Suppressor macrophage treated with lipopolysaccharide for 1 hour (primary cell): ENCODE data around the gene ACRBP.

Experiments
- DNase-seq, 3 donors: peaks; one replicate each; pipeline ENCODE4 v3.0.0-alpha.2; 2020 to 2022

ACRBP gene

DNA sequence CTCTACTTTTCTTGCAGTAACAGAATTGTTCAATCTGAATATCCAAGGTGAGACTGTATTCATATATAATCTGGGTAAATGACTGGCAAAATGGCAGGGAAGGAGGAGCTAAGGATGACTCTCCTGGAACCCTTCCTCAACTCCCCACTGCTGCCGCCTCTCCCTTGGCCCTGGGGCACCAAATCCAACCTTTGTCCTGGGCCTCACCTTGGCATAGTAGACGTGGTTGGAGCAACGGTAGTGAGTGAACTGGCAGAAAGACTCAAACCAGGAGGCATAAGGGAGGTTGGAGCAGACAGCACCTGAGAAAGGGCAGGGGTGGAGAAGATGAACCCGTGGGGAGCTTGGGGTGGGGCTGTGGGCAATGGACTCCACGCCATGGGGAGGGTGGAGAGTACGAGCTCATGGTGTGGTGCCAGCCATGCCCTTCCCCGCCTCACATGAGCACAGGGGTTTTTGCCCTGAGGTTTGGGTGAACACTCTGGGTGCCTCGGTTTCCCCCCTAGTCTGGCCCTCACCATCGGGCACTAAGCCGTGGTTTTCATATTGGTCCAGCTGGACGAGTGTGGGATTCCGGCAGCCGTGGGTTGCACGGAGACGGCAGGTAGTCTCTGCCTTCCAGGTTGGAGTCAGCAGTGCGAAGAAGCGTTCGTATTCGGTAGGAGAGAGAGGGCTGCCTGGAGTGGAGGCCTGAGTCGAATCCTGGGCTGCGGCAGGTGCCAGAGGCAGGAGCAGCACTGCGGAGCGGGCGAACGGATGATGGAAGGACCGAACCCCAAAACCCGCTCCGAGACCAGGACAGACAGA is 753 bp downstream of the ACRBP start:
- peak in 1 of 3 donors; percentile 17 for DNase-seq

DNA sequence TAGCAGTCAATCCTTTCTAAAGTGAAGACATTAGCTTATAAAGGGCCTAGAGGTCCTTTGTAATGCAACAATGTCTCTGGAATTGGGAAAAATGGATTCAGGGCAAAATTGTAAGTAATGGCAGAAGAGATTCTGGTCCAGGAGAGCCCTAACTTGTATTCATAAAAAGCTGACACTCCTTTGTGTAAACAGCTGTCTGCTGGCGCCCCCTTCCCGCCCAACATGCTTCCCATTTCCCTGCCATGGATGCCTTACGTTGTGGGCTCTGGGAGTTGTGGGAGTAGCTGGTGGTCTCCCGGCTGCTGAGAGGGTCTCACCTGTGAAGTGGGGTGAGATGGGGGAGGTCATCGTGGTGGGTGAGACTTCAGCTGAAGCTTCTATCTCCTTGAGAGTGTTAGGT is 2.3 kb downstream of the ACRBP start:
- DNase-seq = peak in 2 of 3 donors; percentile 18 to 33

DNA sequence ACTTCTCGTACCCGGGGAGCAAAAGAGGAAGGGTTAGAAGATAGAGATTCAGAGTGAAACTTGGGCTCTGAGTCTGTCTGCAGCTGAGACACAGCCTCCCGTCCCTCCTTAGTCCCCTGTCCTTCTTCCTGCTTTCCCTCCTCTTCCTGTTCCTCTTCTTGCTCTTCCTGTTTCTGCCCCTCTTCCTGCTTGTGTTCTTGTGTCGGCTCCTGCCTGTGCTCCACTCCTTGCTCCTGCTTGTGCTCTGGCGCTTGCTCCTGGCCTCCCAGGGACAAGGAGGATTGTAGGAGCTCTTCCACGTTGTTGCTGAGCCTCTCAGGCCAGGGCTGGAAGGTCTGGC is 3.0 kb downstream of the ACRBP start:
- peak; percentile 80 to 84 (median 83) for DNase-seq

DNA sequence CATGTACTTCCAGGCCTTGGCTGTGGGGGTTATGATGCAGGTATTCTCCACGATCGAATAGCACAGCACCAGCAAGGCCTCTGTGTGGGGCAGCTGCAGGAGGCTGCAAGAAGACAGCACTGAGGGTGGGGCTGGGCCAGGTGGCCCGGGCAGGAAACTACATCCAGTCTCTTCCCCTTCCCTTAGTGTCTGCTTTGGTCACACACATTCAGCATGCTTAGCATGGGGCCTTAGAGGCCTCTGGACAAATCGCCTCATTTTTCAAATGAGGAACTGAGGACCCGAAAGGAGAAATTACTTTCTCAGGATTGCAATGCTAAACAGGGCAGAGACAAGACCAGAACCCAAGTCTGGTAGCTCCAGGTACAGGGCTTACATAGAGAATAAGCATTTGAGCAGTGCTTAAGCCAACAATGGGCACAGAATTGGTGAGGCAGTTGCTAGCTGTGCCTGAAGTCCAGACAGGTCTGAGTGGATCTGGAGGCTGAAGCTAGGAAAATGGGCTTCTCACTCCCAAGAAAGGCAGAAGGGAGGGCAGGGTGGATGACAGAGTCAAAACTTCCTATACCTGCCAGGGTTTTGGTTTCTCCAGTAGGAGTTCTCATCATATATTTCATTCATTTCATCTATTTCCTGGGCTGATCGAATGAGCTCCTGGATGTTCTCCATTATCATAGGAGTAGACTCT is 3.5 kb downstream of the ACRBP start:
- DNase-seq = peak; percentile 57 to 75 (median 66)

DNA sequence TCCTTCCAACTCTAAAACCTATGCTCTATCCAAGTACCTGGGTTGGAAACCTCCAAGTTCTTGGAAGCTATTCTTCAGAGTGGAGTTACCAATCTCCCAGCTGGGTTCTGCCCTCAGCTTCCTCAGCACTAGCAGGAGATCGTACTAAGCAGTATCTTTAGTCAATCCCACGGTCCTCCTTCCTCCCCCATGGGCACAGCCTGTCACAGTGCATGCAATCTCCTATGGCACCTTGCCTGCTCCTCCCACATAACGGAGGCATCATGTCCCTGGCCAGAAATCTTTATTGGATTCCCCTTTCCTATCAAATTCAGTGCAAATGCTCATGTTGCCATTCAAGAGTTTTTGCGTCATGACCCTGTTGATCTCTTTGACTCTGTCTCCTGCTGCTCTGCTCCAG is 6.1 kb downstream of the ACRBP start:
- peak in 1 of 3 donors; percentile 17 for DNase-seq

DNA sequence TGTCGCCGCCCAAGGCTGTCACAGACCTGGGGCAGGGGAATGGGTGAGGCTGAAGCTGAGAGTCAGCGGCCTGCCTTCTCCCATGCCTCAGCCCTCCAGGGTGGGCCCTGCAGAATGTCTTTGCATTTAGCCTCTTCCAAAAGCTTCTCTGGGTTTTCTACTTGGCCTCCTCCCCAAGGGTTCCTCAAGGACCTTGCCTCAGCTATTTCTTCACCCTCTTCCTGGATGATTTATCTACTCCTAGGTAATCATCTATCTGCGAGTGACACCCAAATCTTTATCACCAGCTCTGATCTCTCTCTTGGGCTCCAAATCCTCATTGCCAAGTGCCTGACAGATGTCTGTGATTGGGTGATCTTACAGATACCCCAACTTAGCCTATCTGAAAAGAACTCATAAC is 6.7 kb downstream of the ACRBP start:
- DNase-seq = peak in 1 of 3 donors; percentile 14

DNA sequence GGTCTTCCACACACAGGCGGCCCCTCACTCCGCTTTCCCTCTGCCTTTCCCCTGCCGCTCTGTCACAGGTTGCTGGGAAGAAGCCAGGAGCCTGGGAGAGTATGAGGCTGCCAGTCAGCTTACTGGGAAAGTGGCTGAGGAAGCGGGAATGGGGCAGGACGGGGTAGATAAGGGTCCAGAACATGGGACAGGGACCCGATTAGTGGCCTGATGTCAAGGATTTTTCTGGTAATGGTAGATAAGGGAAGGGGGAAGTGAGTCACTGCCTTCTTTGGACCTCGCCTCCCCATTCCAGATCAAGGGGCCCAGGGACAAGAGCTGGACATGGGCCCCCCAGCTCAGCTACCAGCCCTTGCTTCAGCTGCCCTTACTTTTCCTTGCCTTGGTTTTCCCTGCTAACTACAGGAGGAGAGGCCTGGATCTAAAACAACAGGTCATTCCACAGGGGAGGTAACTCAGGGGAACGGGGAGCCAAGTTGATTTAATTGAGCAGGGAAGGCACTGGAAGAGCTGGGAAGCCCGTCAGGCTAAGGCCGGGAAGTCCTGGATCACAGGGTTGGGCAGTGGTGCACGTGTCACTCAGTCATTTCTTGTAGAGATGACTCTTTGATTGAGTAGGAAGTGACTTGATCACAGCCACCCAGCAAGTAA is 8.0 kb downstream of the ACRBP start:
- DNase-seq = peak; percentile 65 to 75 (median 75)

DNA sequence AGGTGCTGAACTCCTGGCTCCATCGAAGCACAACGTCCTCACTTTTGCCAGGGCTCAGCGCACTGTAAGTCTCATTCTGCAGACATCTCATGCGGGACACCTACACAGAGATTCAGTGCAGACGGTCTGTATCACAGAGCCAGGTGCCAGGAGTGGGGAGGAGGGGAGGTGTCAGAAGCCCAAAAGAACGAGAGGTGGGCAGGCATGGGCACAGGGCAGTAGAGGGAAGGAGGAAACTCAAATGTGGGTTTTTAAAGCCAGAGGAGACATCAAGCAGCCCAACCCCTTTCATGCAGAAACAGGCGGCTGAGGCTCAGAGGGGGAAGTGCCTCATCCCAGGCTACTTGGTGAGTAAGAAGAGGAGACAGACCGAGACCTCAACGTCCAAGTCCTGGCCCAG is 8.9 kb downstream of the ACRBP start:
- peak; percentile 75 to 79 (median 77) for DNase-seq

DNA sequence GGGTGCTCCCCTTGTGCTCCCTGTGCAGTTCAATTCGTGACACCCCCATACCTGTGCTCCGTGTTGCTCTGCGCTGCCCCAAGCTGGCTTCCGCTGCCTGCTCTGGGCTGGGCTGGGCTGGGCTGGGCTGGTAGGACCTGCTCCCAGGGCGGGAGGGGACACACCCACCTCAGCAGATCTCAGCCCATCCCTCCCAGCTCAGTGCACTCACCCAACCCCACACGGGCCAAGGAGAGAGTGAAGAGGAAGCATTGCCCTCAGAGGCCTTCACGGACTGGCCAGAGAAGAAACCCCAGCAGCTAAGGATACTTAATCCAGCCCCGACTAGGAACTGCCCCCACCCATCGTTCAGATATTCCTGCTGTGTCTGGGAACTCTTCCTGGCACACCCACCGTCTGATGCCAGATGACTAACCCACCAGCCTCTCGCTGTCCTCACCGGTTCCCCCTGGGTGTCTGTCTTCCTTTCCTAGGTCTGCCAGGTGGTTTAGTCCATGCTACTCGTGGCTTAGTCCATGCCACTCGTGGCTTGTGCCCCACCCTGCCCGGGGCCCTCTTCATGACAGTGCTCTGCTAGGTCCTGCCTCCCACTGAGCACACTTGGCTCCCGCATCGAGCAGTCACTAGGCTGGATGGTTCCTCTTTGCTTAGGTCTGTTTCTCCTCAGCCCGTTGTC is 11.2 kb downstream of the ACRBP start, which contains the start of gene LPAR5:
Gene LPAR5, minus strand, starts transcription at position 104 of the 676 bp plus-strand sequence. CDS start 14,711 bp downstream, outside the sequence.
- DNase-seq = peak; percentile 63 to 68 (median 66)

DNA sequence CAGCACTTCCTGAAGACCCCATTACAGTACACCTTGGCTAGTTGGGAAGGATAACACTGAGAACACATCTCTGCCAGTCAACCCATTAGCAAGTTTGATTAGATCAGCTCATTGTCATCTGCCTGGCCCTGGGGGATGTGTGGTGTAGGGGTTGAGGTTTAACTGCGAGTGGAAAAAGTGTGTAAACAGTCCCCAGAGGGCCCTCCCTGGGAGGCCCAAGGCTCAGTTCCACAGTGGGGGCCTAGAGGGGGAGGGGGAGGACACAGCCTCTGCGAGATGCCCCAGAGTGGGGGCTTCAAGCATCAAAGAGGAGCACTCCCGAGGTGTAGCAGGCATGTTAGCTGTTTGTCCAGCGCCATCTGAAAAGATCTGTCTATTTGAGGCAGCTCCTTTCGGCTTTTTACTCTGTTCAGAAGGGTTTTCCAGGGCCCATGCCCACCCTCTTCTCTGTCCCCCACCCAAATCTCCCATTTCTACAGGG is 11.8 kb downstream of the ACRBP start:
- peak in 1 of 3 donors; percentile 18 for DNase-seq

DNA sequence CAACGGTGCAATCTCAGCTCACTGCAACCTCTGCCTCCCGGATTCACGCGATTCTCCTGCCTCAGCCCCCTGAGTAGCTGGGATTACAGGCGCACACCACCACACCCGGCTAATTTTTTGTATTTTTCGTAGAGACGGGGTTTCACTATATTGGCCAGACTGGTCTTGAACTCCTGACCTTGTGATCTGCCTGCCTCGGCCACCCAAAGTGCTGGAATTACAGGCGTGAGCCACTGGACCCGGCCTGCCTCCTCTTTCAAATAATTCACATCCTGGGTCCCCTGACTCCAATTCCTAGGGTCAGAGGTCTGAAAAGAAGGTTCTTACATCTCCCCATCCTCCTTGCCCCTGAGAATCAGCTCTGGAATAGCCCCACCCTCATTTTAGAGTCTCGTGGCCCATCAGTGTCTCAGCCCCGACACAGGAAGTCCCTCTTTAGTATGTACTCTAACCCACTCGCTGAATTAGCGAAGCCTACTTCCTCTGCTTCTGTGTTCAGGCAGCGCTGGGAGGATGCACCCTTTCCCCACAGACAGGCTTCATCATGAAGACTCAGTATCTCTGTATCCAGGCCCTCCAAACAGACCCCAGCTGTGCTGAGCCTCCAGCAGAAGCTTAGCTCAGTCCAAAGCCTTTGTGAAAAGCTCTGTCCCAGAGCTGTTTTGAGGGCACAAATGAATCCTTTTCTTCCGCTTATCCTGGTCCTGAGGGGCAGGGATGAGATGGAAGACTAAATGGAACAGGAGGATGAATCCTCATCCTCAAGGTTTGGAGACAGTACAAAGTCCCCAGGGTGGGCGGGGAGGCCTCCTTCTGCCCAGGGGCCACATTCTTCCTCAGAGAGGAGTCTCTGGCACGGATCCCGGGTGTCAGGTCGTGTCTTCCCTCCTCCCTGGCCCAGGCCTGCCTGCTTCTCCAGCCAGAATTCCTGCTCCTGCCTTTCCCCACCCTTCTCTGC is 14.9 kb downstream of the ACRBP start:
- DNase-seq = peak; percentile 58 to 66 (median 65)

DNA sequence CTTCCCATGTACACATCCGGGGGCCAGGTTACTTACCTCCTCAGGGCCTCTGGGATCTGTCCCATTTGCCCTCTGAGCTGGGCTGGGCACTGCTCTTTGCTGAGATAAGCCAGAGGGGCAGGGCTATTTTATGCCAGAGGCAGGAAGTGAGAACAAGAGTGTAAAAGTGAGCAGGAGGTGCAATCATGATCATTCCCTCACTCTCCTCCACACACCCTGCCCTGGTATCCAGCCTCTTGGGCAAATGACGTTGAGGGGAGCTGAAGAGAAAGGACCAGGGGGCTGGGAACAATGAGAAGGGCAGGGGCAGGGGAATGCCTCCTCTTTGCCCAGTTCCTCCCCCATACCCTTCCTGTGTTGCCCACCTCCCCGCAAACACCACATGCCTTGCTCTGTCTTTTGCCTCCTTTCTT is 15.7 kb downstream of the ACRBP start:
- DNase-seq = peak in 1 of 3 donors; percentile 15

DNA sequence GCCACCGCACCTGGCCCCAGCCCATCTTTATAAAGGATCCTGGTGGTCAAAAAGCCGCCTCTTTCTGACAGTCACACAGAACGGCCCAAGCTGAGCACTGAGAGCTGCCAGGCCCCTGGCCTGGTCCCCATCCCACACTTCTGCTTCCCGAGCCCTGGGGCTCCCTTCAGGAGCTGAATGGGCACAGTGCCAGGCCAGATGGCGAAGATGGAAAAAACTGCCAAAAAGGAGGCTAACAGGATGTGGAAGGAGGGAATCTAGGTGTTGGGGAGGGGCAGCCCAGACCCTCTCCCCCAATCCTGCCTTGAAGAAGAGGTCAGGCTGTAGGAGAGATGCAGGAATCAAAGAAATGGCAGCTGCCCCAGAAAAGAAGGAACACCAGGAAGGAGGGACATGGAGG is 16.5 kb downstream of the ACRBP start:
- DNase-seq = peak in 1 of 3 donors; percentile 13

DNA sequence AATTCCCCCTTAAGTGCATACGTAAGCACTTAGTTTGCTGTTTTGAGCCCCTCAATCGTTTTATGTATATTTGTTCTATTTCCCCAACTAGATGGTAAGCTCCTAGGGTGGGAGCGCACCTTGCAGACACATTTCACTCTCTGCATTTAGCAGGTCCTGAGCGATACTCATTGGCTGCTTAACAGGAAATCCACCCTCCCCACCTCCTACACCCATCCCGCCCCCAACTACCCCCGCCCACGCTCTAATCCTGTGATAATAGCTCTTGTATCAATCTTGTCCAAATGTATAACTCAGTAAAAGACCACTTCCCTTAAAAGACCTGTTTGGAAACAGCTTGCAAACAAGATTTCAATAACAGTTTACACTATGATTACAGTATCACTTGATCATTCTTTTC is 19.6 kb downstream of the ACRBP start:
- no peak for DNase-seq

DNA sequence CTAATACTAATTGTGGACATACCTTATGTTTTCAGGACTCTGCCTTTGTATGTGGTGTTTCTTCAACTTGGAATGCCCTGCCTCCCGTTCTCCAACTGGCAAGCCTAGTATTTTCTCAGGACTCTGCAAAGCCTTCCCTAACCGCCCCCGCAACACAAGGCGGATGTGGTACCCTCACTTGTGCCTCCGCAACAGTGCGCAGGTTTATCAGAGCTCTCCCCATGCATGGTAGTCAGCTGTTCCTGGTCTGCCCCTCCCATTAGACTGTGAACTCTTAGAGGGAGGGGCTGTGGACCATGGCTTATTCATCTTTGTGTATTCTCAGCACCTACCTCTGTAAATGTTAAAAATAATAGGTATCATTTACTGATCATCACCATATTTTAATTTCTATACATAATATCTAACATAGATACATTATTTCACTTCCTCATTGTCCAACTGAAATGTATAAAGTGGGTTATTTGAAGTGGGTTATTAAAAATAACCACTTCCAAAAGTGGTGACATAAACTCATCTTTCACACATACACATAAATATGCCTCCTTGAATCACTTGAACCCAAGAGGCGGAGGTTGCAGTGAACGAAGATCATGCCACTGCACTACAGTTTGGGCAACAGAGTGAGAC is 20.5 kb downstream of the ACRBP start:
- no peak for DNase-seq

DNA sequence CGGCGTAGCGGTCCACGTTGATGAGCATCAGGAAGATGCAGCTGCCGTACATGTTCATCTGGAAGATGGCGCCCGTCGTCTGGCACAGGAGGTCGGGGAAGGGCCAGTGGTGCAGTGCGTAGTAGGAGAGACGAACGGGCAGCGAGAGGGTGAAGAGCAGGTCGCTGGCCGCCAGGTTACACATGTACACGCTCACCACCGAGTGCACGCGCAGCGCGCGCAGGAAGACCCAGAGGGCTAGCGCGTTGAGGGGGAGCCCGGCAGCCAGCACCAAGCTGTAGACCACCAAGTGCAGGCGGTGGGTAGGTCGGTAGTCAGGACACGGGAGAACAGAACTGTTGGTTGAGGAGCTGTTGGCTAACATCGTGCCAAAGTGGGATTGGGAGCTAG is 26.4 kb downstream of the ACRBP start:
- no peak for DNase-seq

DNA sequence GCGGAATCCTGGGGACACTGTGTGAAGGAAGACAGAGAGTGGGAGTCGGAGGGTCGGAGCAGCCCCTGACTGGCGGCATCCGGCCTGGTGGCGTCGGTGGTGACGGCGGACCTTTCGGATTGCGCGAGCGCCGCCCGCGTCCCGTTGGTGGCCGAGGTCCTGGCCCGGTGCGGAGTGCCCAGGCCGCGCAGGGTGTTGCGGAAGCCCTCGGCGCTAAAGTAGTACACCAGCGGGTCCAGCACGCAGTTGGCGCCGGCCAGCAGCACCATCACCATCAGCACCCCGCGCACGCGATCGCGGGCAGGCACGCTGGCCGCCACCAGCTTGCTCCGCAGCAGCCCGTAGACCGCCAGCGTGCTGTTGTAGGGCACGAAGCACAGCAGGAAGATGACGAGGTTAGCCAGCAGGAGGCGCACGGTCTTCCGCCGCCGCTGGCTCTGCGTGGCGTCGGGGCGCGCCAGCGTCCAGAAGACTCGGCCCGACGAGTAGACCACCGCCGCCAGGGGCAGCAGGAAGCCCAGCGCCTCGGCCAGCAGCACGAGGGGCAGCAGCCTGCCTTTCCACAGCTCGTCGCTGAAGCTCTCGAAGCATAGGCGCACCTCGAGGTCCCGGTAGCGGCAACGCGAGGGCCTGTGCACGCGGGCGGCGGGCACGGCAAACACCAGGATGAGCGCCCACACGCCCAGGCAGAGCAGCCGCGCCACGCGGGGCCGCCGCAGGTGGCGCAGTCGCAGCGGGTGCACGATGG is 26.9 kb downstream of the ACRBP start:
- peak; percentile 69 to 87 (median 81) for DNase-seq

DNA sequence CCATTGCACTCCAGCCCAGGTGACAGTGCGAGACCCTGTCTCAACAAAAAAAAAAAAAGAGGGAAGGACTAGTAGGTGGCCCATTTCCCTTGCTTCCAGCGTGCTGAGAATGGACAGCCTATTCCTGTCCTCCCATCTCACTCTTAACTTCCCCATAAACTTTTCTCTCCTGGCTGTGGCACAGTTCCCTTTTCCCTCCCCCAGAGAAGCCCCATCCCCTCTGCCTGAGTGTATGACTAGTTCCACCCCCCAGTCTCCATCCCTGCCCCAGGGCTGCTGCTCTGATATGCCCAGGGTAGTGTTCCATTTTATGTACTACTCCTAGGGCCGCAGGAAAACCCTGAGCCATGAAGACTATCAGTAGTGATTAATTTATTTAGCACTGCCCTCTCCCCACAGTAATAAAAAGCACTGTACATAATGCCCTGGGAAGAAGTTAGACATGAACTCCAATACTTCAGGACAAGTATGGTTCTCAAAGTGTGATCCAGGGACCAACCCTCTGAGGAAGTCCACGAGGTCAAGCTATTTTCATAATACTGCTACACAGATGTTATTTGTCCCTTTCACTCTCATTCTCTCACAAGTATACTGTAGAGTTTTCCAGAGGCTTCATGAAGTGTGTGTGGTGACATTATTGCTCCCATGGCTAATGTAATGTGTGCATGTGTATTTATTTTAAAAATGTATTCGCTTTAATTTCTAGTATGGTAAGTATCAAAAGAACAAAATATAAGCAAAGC is 28.6 kb downstream of the ACRBP start:
- peak; percentile 54 to 67 (median 65) for DNase-seq

DNA sequence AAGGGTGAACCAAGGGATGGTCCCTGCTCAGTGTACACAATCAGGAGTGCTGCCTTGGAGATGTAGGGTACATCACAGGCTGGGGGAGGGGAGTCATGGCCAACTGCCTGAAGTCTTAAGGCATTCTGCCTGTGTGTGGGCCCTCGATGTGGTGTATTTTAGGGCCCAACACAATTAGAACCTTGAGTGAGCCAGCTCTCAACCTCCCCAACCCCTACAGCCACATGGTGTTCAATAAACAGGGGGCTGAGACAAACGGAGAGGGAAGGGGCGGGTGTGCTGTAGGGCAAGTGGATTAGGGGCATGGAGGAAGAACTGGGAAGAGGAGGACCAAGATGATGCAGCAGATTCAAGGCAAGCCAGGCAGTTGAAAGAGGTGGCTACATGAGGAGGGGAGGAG is 31.4 kb downstream of the ACRBP start:
- DNase-seq = no peak
